Epidermal melanocyte (primary cell): ENCODE data around the gene USP16.
A peak's percentile ranks its signal among the peaks of the same experiment; 100 is the strongest.
"Not testable (repeated sequence)": the region's sequence is repeated elsewhere in the genome, so short reads cannot be mapped to it uniquely, and the experiment has no call there.

ENCODE experiments used
- DNase-seq: peaks from one replicate; pipeline ENCODE4 v3.0.0; 2011; ENCODE audit warnings: low spot score; ENCODE audit not compliant: insufficient read length

Gene USP16

DNA sequence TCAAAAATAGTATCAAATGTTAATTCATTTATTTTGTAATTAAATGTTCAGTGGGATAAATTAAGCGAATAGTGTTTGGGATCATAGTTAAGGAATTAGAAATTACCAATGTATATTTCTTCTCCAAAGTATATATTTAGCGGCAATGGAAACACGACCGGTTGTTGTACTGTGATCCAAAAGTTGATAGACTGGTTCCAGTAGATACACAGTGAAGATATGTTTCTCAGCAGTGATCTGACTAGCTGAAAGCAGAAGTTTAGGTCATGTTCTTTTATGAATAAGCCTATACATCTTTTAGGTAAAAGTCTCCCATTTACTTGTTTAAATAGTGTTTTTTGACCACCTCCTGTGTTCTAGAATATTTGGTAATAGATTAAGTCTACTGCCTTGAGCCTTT is 8.8 kb downstream of the USP16 start:
- DNase-seq, result no peak

DNA sequence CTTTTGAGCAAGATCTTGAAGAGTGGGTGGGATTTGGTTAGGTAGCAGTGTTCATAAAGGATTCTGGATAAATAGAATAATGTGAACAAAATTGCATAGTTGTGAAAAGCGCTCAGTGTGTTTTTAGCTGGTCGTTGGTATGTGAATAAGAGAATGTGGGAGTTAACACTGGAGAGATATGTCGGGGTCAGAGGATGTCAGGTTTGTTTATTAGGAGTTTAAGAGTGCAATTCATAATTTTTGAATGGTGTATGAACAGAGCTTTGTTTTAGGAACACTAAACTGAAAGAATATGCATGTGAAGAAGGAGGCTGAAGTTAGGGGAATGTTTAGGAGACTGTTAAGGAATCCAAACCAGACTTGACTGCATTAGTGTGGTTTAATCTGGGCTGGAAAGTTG is 9.4 kb downstream of the USP16 start:
- DNase-seq, result no peak

DNA sequence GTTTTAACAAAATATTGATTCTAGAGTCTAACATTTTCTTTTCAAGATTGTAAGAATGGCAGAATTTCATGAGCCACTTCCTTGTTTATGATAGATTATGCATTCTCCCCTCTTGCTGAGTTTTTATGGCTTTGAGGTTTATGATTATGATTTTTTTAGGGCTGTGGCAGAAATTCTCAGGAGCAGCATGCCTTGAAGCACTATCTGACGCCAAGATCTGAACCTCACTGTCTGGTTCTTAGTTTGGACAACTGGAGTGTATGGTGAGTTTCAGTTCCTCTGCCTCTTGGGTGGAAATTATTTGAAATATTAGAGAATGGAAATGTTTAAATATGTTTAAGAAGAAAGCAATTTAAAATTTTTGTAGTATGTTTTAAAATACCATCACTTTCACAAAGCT is 10.2 kb downstream of the USP16 start:
- DNase-seq, result no peak

DNA sequence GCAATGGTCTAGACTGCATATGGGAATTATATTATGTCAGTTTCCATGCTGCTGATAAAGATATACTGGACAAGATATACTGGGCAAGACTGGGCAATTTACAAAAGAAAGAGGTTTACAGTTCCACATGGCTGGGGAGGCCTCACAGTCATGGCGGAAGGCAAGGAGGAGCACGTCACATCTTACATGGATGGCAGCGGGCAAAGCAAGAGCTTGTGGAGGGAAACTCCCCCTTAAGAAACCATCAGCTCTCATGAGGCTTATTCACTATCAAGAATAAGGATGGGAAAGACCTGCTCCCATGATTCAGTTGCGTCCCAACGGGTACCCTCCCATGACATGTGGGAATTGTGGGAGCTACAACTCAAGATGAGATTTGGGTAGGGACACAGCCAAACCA is 27.8 kb downstream of the USP16 start:
- no peak for DNase-seq

DNA sequence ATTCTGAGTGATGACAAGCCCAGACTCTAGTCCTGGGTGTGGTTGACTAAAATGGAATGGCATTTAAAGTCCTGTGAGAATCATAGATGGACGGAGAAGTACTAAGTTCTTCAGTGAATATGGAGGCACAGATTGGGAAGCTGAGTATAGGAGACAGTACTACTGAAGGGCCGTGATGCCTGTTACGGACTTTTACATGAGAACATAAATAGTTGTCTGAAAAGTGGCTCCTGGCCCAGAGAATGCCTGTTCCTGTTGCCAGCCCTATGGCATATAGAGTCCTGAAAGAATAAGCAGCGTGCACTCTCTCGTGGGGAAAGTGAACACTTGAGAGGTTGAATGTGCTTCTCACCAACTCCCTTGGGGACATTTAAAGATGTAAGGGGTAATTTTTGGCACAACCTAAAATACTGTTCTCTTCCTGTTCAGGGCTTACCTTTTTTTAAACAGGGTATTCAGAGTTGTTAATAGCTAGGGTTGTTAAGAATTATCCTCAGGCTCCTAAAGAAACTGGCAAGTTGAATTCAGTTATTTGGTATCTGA is 28.6 kb downstream of the USP16 start:
- DNase-seq, result no peak

DNA sequence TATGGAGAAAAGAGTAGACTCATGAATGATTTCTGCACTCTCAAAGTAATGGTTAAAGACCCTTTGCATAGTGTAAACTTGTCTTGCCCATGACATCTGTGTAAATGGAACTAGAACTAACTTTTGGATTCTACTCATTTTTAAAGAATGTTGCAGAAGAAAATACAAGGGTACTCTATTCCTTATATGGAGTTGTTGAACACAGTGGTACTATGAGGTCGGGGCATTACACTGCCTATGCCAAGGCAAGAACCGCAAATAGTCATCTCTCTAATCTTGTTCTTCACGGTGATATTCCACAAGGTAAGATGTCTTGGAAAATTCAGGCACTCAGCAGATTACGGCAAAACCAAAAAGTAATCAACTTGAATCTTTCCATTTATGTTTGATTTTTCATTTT is 29.2 kb downstream of the USP16 start:
- DNase-seq, result no peak

DNA sequence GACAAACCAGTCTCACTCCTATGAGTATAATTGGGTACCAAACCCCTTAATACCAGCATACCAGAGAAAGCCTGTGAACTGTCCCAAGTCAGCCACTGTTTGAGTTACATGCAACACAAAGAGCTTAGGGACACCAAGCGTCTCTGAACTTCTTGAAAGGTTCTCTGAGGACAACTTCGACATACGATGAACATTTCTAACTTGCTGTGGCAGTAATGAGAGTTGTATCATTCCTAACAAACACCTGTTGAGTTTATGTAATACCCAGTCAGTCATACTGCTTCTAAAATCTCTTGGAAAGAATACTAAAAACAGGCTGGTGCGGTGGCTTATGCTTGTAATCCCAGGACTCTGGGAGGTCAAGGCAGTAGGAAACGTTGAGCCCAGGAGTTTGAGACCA is 30.6 kb downstream of the USP16 start:
- no peak for DNase-seq

DNA sequence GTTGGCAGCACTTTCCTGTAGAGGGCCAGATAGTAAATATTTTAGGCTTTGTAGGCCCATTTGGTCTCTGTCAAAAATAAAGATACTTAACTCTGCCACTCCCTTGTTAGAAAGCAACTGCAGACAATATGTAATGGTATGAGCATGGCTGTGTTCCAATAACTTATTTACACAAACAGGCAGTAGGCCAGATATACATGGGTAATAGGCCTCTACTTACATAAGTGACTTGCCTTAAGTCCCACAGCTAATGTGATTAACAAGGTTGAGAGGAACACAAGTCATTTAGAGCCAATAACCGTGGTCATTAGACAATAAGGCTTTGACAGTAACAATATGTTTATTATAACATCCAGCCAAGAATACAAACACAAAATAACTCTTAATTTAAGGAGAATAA is 31.5 kb downstream of the USP16 start:
- DNase-seq, result no peak

DNA sequence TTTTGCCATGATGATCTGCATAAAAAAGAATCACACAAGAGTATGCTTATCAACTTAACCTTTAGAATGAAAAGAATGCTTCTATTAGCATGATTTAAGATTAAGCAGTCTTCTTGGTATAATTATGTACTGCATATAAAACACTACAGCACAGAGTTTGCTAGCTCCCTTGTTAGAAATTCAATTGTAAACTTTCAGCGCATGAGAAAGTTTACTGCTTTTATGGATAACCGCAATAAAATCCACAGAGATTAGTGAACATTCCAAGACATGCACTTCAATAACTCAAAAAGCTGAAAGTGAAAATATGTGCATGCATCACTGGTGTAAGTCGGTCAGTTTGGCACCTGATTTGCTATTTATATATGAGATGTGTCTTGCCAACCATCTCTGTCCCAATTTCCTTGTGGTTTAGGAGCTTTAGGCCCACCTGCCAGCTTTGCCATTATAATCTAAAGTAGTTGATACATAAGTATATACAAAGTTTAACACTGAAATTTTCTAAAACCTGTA is 32.1 kb downstream of the USP16 start:
- no peak for DNase-seq

DNA sequence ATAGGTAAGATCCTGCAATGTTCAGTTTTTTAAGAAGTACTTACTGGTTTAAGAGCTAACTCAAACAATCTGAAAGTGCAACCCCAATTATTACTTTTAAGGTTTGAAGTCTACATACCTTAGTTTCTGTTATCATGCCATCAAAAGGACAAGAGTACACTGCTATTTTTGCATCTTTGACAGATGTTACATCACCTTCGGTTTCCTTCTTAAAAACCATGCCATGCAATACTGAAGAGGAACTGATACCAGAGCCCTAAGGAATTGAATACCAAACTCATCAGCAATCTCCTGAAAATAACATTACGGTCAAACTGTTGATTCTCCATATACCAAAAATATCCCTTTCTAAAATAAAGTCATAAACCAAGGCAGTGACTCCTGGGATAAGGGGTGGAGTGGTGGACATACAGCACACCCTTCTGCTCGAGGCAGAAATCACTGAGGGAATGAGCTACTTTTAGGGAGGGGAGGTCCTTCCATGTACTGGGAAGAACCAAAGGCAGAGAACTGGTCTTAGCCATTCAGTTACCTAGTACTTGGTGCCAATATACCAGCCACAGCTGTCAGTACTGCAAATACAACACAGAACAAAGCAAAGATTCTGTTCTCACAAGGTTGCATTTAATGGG is 40.5 kb downstream of the USP16 start:
- no peak for DNase-seq

DNA sequence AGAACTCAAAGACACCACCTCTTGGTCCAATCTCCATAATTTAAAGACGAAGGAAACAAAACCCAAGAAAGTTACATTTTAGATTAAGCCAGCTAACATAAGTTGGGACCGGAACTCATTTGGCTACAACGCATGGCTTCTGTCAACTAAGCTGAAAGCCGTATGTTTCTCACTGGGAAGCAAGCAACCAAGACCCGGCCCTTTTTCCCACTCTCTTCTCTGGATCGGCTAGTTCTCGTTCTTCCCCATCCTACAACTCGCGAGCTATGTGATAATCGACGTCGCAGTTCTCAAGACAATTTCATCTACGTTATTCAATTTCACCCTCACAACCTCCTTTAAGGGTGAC is 48.4 kb downstream of the USP16 start:
- DNase-seq, result no peak

DNA sequence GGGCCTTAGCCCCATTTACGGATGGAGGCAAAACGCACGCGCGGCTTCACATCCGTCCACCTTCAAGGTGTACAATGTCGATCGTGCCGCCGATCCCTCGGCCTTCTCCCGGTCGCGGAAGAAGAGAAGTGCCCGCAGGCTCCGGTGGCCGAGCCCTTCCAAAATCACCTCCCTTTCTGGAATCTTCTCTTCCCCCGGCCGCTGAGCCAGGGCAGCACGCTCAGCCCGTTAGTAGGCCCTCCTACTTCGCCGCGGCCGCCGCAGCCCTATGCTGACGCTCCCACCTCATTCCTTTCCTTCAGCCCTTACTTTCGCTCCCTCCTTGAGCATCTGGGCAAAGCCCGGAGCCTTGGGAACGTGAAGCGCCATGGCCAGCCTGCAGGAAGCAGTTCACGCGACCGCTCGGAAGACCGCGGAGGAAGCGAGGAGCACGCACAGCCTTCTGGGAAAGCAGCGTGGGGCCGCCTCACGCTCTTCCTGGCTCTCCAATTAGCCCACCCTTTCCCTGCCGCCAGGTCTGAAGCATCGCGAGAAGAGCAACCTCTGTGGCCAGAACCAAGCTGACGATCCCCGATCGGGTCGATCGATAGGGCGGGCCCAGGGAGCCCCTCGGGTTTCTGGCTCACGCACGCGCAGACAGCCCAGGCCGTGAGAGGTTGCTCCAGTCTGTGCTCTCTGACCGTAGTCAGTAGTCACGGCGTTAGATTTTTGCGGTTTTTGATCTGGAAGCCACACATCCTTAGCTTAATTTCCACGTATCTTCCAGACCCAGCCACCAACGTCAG is 48.9 kb downstream of the USP16 start, which contains the start of gene CCT8:
CCT8 (minus strand) TSS at position 427 of the 785 bp plus-strand sequence; CDS start at position 369, 58 bp downstream.
- DNase-seq, result peak; percentile 87

DNA sequence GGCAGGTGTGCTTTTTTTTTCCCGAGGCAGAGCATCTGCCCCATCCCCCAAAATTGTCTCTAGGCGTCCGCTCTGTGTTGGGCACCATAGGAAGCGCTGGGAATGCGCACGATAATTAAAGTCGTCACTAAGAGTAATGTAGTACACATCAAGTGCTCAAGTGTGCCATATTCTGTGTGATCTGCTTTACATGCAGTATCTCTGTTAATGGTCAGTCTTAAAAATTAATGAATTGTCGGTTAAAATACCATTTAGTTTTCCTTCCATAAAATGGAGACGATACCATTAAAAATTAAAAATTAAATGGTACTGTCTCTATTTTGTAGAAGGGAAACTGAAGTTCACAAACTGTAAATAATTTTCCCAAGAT is 49.5 kb downstream of the USP16 start:
- DNase-seq, result no peak

DNA sequence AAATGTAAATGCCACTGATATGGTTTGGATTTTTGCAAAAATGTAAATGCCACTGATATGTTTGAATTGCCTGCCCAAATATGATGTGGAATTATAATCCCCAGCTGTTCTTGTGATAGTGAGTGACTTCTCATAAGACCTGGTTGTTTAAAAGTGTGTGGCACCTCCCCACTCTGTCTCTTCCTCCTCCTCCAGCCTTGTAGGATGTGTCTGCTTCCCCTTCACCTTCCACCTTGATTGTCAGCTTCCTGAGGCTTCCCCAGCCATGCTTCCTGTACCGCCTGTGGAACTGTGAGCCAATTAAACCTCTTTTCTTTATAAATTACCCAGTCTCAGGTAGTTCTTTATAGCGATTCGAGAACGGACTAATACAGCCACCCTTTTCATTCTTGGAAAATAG is 50.3 kb downstream of the USP16 start:
- DNase-seq, result no peak

DNA sequence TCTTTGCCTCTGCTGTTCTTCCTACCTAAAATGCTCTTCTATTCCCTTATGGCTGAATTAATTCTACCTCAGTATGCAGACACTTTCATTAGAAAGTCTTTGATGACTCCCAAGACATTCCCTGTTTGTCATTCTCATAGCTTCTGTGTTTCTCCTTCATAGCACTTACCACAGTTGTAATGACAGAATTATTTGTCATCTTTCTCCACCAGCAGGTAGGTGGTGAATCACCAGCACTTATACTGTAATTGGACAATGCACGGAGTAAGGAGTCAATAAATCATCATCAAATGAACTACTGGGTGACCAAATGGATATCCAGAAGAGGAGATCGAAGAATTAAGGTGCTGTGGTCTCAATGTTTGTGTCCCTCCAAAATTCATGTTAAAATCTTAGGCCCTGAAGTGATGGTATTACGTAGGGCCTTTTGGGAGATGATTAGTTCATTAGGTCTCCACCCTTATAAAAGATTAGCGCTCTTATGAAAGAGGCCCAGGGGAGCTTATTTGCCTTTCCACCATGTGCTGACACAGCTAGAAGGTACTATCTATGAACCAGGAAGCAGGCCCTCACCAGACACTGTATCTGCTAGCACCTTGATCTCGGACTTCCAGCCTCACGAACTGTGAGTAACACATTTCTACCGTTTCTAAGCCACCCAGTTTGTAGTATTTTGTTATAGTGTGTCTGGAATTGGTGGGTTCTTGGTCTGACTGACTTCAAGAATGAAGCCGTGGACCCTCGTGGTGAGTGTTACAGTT is 51.4 kb downstream of the USP16 start:
- no peak for DNase-seq

DNA sequence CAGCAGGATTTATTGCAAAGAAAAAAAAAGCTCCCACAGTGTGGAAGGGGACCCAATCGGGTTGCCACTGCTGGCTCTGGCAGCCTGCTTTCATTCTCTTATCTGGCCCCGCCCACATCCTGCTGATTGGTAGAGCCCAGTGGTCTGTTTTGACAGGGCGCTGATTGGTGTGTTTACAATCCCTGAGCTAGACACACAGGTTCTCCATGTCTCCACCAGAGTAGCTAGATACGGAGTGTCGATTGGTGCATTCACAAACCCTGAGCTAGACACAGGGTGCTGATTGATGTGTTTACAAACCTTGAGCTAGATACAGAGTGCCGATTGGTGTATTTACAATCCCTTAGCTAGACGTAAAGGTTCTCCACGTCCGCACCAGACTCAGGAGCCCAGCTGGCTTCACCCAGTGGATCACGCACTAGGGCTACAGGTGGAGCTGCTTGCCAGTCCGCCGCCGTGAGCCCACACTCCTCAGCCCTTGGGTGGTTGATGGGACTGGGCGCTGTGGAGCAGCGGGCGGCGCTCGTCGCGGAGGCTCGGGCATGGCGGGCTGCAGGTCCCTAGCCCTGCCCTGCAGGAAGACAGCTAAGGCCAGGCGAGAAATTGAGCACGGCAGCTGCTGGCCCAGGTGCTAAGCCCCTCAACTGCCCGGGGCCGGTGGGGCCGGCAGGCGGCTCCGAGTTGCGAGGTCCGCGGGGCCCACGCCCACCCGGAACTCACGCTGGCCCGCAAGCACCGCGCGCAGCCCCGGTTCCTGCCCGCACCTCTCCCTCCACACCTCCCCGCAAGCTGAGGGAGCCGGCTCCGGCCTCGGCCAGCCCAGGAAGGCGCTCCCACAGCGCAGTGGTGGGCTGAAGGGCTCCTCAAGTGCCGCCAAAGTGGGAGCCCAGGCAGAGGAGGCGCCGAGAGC is 52.5 kb downstream of the USP16 start:
- not testable (repeated sequence) for DNase-seq

DNA sequence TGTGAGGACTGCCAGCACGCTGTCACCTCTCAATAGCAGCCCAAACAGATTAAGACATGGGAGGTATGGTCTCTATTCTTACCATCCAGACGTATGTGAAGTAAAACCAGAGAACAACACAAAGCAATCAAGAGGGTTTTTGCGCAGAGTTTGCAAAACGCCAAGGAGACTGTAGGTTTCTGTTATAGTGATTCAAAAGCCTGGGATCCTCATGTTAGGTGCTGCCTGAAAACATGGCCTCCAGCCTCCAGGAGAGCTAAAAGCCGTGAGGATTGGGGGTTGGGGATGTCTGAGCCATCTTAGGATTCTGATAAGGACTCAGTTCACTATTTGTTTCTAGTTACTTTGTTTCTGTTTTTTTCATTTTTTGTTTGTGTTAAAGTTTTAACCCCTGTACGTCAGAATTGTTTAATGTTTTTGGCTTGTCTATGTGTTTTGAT is 53.2 kb downstream of the USP16 start:
- no peak for DNase-seq

DNA sequence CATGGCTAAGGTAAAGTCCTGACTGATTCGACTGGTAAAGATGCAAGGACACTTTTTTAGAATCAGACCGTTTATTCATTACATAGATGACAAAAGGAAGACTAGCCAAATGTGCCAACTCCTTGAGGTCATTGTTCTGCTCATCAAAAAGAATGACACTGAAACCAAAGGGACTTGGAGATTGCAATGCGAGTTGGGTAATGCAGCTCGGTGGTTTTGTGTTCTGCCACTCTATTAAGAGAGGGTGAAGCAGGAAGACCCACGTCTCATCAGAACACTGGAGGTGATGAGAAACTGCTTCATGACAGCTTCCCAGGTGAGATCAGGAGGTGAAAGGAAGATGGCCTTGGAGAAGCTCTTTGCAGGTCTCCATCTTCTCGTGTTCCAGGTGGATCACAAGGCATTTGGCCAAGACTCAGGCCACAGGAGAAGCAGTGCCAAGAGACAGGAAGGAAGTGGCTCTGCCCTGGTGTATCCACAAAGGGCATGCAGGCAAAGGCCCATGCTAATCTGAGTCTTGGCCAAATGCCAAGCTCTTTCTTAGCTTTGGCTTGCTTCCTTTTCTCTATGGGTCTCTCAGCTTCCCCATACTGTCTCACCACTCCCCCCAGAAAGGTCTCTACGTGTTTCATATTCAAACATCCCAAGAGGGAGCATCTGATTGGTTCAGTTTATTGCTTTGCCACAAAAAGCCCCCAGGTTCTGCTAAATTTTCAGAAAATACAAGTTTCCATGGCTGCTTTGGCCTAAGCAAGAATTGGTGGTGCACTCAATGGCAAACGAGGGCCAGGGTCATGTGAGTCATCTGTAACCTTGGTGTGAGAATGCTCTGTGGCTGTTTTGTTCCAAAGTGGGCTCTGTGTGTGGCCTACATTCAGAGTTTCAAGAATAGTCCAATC is 54.6 kb downstream of the USP16 start:
- no peak for DNase-seq

DNA sequence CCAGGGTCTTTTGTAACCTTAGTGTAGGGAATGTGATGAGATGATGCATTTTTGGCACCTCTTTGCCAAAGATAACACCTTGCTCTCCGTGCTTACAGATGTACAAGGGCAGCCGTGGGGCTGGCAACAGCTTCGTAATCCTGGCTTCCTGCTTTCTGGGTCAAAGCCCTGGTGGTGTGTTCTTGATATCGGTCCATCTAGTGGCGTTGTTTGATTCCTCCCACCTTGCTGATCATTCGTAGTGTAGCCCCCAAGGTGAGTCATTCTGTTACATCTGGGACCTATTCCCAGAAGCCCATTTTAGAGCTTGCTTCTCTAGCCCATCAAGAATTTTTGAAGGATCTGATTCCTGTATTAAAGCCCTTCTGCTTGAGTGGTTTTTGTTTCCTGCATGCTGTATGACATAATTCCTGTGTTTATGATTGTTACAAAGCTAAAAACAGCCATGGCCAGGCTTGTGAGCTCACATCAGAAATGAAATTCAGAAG is 56.0 kb downstream of the USP16 start:
- no peak for DNase-seq
